Measurements from ENCODE around the gene KRTAP2-2.

The KRTAP2-2 gene

GRCh38 chr17:41008811-41009210 lies 46.2 kb downstream of the KRTAP2-2 start, which contains the start of gene KRTAP3-1:
Gene KRTAP3-1, minus strand, starts transcription at chr17:41009128. Its CDS starts 54 bp downstream, at chr17:41009074.
- DNase-seq (ENCODE audit: insufficient read length, low spot score) (no peak), FAIRE-seq (no peak)
- no peak for TF ChIP-seq POU2F2 (IDR thresholded peaks at IDR 0.05; ENCODE audit: low read depth, low read length)
- TF ChIP-seq POLR2AphosphoS5 (IDR thresholded peaks at IDR 0.05; ENCODE audit: low read depth, low read length): no peak
- TF ChIP-seq SPI1 (IDR thresholded peaks at IDR 0.05; ENCODE audit: low read depth, low read length): no peak
- TF ChIP-seq TAF1 (IDR thresholded peaks at IDR 0.05; ENCODE audit: low read depth, low read length): no peak
- TF ChIP-seq POLR2A (IDR thresholded peaks at IDR 0.05; ENCODE audit: low read depth, low read length): no peak
- no peak for TF ChIP-seq PAX5 (IDR thresholded peaks at IDR 0.05; ENCODE audit: insufficient read depth, low read length, severe bottlenecking)

Data from GM12891 (cell line).